ENCODE data around the gene OOSP3.
A peak's percentile ranks its signal among the peaks of the same experiment; 100 is the strongest.
"Not testable (repeated sequence)": the region's sequence is repeated elsewhere in the genome, so short reads cannot be mapped to it uniquely, and the experiment has no call there.

OOSP3 gene

GRCh38 chr11:59859673-59860072 lies 18.9 kb upstream of the OOSP3 start:
- TF ChIP-seq GATA1 (IDR thresholded peaks at IDR 0.05; ENCODE audit: low read depth, low read length): no peak
- TF ChIP-seq POLR2A (IDR thresholded peaks at IDR 0.05; ENCODE audit: low read length): no peak
- no peak for DNase-seq

- no peak for DNase-seq
- no peak for TF ChIP-seq POLR2A (IDR thresholded peaks at IDR 0.05; ENCODE audit: low read length)
- no peak for TF ChIP-seq GATA1 (IDR thresholded peaks at IDR 0.05; ENCODE audit: low read depth, low read length)
These were observed 16.3 kb upstream of the OOSP3 start for GRCh38 chr11:59862252-59862651.

GRCh38 chr11:59865031-59865430 lies 13.6 kb upstream of the OOSP3 start:
- no peak for TF ChIP-seq GATA1 (IDR thresholded peaks at IDR 0.05; ENCODE audit: low read depth, low read length)
- TF ChIP-seq POLR2A (IDR thresholded peaks at IDR 0.05; ENCODE audit: low read length): no peak
- no peak for DNase-seq

- TF ChIP-seq POLR2A (IDR thresholded peaks at IDR 0.05; ENCODE audit: low read length): no peak
- no peak for TF ChIP-seq GATA1 (IDR thresholded peaks at IDR 0.05; ENCODE audit: low read depth, low read length)
- DNase-seq: peak in 1 of 2 experiments; percentile 6
These were observed 12.2 kb upstream of the OOSP3 start, which contains the start of gene TCN1 for GRCh38 chr11:59866397-59866796. Gene TCN1, minus strand, starts transcription at chr11:59866487. Its CDS starts 17 bp downstream, at chr11:59866470.

GRCh38 chr11:59866836-59867235 lies 11.7 kb upstream of the OOSP3 start:
- DNase-seq: no peak
- TF ChIP-seq GATA1 (IDR thresholded peaks at IDR 0.05; ENCODE audit: low read depth, low read length) (no peak), POLR2A (IDR thresholded peaks at IDR 0.05; ENCODE audit: low read length) (no peak)

GRCh38 chr11:59867946-59868345 lies 10.6 kb upstream of the OOSP3 start:
- DNase-seq: no peak
- TF ChIP-seq POLR2A (IDR thresholded peaks at IDR 0.05; ENCODE audit: low read length) (no peak), GATA1 (IDR thresholded peaks at IDR 0.05; ENCODE audit: low read depth, low read length) (no peak)

- no peak for TF ChIP-seq POLR2A (IDR thresholded peaks at IDR 0.05; ENCODE audit: low read length)
- TF ChIP-seq GATA1 (IDR thresholded peaks at IDR 0.05; ENCODE audit: low read depth, low read length): no peak
- DNase-seq: no peak
These were observed 6.5 kb upstream of the OOSP3 start for GRCh38 chr11:59872076-59872475.

GRCh38 chr11:59875856-59876519 lies 2.6 kb upstream of the OOSP3 start:
- TF ChIP-seq GATA1 (IDR thresholded peaks at IDR 0.05; ENCODE audit: low read depth, low read length) (no peak), POLR2A (IDR thresholded peaks at IDR 0.05; ENCODE audit: low read length) (no peak)

GRCh38 chr11:59877325-59877724 lies 1.3 kb upstream of the OOSP3 start:
- no peak for DNase-seq
- TF ChIP-seq GATA1 (IDR thresholded peaks at IDR 0.05; ENCODE audit: low read depth, low read length): no peak
- TF ChIP-seq POLR2A (IDR thresholded peaks at IDR 0.05; ENCODE audit: low read length): no peak

More at GRCh38 chr11:59875856-59876519, 2.6 kb upstream of the OOSP3 start:
- no peak for DNase-seq

- TF ChIP-seq GATA1 (IDR thresholded peaks at IDR 0.05; ENCODE audit: low read depth, low read length) (no peak), POLR2A (IDR thresholded peaks at IDR 0.05; ENCODE audit: low read length) (no peak)
- DNase-seq: no peak
These were observed 798 bp upstream of the OOSP3 start for GRCh38 chr11:59877784-59878183.

GRCh38 chr11:59879567-59879966 lies 985 bp downstream of the OOSP3 start:
- no peak for TF ChIP-seq POLR2A (IDR thresholded peaks at IDR 0.05; ENCODE audit: low read length)
- TF ChIP-seq GATA1 (IDR thresholded peaks at IDR 0.05; ENCODE audit: low read depth, low read length): no peak
- no peak for DNase-seq

- TF ChIP-seq GATA1 (IDR thresholded peaks at IDR 0.05; ENCODE audit: low read depth, low read length) (no peak), POLR2A (IDR thresholded peaks at IDR 0.05; ENCODE audit: low read length) (no peak)
- DNase-seq: no peak
These were observed 5.0 kb downstream of the OOSP3 start for GRCh38 chr11:59883597-59883996.

GRCh38 chr11:59887156-59887555 lies 8.6 kb downstream of the OOSP3 start:
- DNase-seq: not testable (repeated sequence)

- TF ChIP-seq GATA1 (IDR thresholded peaks at IDR 0.05; ENCODE audit: low read depth, low read length): no peak
- TF ChIP-seq POLR2A (IDR thresholded peaks at IDR 0.05; ENCODE audit: low read length): no peak
- DNase-seq: no peak
These were observed 13.2 kb downstream of the OOSP3 start for GRCh38 chr11:59891781-59892181.

GRCh38 chr11:59894616-59895015 lies 16.0 kb downstream of the OOSP3 start:
- TF ChIP-seq POLR2A (IDR thresholded peaks at IDR 0.05; ENCODE audit: low read length) (no peak), GATA1 (IDR thresholded peaks at IDR 0.05; ENCODE audit: low read depth, low read length) (no peak)
- DNase-seq: no peak

Data from erythroblast (primary cell).